Femur (tissue), 1 donor: ENCODE data around the gene MAPKAP1.
"Not testable (repeated sequence)": the region's sequence is repeated elsewhere in the genome, so short reads cannot be mapped to it uniquely, and the experiment has no call there.

Experiments
- DNase-seq: peaks from one replicate; pipeline ENCODE4 v3.0.0-alpha.2; 2017

MAPKAP1 gene

GRCh38 chr9:125406810-125407087 lies 300.3 kb downstream of the MAPKAP1 start:
- DNase-seq, result no peak

GRCh38 chr9:125405938-125406809 lies 300.8 kb downstream of the MAPKAP1 start:
- no peak for DNase-seq

DNA sequence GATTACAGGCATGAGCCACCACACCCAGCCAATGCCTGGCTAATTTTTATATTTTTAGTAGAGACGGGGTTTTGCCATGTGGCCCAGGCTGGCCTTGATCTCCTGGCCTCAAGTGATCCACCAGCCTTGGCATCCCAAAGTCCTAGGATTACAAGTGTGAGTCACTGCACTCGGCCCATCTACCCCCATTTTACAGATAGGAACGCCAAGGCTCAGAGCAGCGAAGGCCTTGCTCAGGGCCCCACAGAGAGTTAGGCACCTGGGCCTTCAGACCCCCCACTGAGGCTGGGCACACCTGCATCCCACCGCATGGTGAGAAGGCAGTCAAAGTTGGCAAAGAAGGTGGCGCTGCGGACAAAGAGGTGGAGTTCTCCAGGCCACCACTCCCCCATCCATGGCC lies 302.3 kb downstream of the MAPKAP1 start:
- no peak for DNase-seq

DNA sequence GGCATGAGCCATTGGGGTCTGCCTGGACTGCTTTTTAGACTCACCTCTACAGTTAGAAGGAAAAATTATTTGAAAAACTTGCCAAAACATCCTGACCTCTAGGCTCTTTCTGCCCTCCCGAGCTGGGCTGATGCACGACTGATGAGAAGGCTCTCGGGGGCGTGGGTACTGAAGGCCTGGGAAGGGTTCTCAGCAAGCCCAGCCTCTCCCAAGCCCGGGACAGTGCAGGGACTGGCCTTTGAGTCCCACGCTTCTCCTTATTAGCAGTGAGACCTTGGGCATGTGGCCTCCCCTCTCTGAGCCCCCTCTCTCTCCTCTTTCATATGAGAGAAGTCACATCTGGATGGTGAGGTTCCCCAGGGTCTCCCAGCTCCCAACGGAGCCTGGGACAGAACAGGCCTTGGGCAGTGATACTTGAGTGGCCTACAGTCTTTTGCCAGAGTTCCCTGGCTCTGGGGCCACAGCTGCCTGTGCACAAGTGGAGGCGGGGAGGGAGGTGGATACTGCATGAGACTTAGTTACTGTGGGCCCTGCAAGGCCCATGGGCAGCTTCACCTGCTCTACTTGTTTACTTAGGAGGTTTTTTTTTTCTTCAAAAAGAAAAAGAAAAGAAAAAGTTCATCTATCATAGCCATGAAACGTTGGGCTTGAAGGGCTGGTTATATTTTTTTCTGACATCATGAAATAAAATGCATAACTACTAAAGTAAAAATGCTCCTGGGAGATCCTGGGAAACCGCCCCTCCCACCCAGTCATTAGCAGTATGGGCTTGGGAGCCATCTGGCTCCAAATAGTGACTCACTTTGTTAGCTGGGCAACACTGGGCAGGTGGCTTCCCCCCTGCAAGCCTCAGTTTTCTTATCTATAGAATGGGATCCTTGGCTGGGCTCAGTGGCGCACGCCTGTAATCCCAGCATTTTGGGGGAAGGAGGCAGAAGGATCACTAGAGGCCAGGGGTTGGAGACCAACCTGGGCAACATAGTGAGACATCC lies 306.0 kb downstream of the MAPKAP1 start:
- DNase-seq, result no peak

DNA sequence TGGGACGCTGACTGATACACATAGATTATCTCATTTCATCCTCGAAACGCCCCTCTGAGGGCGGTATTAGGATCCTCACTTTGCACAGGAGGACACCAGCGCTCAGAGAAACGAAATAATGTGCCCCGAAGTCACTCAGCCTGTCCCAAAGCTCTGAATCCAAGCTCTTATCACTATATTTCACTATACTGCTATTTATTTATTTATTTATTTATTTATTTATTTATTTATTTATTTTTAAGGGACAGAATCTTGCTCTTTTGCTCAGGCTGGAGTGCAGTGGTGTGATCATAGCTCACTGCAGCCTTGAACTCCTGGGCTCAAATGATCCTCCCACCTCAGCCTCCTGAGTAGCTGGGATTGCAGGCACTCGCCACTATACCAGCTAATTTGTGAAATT lies 306.8 kb downstream of the MAPKAP1 start:
- not testable (repeated sequence) for DNase-seq

DNA sequence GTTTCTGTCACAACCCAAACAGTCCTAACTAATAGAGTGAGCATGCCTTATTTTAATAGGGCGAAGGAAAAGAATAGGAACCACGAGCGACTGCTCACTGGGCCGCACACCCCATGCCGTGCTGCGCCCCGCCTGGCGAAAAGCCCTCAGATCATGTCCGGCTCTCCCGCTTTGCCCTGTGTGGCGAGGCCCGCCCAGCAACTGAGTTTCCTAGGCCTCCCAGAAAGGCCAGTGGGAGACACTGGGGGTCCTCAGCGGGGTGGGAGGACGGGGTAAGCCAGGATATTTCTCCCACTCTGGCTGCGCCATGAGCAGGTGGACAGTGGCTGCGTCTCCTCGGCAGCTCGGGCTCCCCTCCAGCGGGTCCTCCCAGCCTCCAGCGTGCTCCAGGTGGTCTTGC lies 307.3 kb downstream of the MAPKAP1 start:
- no peak for DNase-seq

GRCh38 chr9:125399165-125399564 lies 307.8 kb downstream of the MAPKAP1 start:
- no peak for DNase-seq

- no peak for DNase-seq
Measured at GRCh38 chr9:125398243-125398642, 308.8 kb downstream of the MAPKAP1 start.

DNA sequence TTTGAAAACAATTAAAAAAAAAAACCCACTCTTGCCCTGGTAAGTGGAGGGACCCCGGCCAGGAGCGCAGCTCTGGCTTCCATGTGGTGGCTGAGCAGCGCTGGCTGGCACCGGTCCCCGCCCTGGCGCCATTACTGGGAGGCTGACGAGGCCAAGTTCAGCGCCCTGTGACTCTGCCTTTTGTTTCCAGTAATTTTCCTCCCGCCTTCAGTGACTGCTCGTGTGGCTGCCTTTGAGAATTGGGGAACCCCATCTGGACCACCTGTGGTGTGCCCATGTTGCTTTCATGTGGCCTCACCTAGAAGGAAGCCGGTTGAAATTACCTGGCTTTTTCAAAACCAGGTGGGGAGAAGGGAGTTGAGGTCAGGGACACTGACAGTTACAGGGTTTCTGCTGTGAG lies 309.3 kb downstream of the MAPKAP1 start:
- DNase-seq, result no peak

DNA sequence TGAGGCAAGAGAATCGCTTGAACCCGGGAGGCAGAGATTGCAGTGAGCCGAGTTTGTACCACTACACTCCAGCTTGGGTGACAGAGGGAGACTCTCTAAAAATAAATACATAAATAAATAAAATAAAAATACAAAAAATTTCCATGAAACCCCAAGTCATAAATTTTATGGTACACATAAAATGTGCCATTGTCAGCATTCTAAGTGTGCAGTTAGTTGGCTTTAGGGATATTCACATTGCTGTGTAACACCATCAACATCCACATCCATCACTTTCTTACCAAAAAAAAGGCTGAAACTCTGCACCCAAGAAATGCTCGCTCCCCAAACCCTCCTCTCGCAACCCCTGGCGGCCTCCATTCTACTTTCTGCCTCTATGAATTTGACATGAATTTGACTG lies 310.2 kb downstream of the MAPKAP1 start:
- DNase-seq, result no peak

DNA sequence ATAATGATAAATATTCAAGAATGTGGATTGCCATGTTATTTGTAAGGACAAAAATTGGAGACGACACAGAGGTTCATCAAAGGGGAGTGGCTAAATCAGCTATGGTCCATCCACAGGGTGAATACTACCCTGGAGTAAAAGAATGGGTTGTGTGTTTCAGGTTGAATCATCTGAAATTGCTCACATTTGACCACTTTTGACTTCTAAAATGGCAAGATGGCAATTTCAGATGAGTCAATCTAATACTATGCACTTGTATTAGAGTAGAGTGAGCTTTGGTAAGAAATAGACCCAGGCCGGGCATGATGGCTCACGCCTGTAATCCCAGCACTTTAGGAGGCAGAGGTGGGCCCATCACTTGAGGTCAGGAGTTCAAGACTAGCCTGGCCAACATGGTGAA lies 313.6 kb downstream of the MAPKAP1 start:
- no peak for DNase-seq

DNA sequence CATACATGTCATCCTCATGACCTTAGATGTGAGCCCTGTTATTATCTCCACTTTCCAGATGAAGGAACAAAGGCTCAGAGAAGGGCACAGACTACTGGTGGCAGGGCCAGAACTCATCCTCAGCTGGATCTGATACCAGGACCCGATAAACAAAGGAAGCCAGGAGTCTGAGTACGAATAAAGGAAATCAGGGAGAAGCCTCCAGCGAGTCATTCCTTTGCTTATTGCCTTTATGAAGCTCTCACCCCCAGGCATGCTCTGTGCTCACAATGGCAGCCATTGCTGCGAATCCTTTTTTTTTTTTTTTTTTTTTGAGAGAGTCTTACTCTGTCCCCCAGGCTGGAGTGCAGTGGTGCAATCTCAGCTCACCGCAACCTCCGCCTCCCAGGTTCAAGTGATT lies 315.3 kb downstream of the MAPKAP1 start:
- no peak for DNase-seq

- DNase-seq, result no peak
Measured at GRCh38 chr9:125388978-125389377, 318.0 kb downstream of the MAPKAP1 start.

- no peak for DNase-seq
Measured at GRCh38 chr9:125387861-125388524, 319.0 kb downstream of the MAPKAP1 start.
